Activated CD4-positive, alpha-beta T cell treated with anti-CD3 and anti-CD28 coated beads for 24 hours (primary cell): ENCODE data around the gene ARHGAP1.

Experiments
- DNase-seq, 2 donors: peaks; one replicate each; pipeline ENCODE4 v3.0.0-alpha.2; 2020; ENCODE audit warnings: low read depth in 2 of 2

The ARHGAP1 gene

DNA sequence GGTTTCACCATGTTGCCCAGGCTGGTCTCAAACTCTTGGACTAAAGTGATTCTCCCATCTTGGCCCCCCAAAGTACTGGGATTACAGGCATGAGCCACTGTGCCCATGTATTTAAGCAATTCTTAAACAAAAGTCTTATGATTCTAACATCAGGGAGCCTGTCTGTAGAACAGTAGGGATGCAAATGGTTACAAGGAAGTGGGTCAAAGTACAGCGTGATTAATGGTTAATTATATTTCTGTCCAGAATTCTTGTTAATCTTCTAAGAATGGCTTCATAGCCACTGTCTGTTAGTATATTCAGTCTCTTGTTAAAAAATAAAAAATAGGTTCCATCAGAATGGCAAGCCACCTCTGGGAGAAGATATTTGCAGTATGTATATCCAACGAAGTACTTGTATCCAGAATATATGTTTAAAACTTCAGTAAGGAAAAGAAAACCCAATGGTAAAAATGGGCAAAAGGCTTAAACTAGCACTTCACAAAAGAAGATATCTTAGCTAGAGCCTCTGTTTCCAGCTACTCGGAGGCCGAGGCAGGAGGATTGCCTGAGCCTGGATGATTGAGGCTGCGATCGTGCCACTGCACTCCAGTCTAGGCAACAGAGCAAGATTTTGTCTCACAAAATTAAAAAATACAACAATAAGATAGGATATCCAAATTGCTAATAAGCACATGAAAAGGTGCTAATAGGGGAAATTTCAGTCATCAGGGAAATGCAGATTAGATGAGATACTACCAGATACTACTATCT is 60.2 kb downstream of the ARHGAP1 start:
- DNase-seq = no peak

GRCh38 chr11:46639197-46639839 is 61.1 kb downstream of the ARHGAP1 start:
- no peak for DNase-seq

DNA sequence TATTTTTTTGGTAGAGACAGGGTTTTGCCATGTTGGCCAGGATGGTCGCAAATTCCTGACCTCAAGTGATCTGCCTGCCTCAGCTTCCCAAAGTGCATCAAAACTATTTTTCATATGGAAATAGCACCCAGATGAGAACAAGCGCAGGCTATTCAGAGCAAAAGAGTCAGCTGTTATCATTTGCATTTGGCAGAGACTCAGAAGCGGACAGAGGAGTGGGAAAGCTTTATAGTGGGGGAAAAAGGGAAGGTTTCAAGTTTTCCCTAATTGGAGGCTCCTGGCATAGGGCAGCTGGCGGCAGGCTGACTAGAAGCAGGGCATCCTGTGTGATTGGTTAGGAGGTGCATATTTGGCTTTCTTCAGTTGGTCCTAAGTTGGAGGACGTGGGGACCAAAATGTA is 62.9 kb downstream of the ARHGAP1 start:
- DNase-seq = no peak

DNA sequence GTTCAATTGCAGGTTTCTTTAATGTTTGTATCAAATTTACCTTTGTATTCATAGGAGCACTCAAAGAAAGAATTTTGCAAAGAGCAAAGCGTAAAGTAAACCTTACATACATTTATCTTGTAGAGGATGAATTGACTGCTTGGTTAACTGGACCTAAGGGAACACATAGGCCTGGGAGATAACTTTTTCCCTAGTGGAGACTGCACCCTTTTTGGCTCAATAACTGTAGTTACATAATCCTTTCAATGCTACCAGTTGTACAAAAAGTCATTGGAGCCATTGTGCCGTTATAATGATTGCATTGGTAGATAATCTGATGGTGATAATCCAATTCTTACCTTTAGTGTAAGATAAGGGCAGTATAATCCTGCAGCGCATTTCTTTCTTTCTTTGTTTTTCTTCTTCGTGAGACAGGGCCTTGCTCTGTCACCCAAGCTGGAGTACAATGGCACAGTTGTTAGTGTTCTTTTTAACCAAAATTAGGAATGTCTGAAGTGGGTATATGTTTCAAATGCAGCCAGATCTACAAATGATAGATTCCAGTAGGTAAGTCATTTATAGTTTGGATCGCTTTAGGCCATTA is 64.8 kb downstream of the ARHGAP1 start:
- no peak for DNase-seq

GRCh38 chr11:46633291-46634217 is 66.9 kb downstream of the ARHGAP1 start:
- DNase-seq = no peak

- no peak for DNase-seq
Observed at GRCh38 chr11:46632502-46632901, 67.9 kb downstream of the ARHGAP1 start.

- no peak for DNase-seq
Observed at GRCh38 chr11:46631676-46632075, 68.7 kb downstream of the ARHGAP1 start.

DNA sequence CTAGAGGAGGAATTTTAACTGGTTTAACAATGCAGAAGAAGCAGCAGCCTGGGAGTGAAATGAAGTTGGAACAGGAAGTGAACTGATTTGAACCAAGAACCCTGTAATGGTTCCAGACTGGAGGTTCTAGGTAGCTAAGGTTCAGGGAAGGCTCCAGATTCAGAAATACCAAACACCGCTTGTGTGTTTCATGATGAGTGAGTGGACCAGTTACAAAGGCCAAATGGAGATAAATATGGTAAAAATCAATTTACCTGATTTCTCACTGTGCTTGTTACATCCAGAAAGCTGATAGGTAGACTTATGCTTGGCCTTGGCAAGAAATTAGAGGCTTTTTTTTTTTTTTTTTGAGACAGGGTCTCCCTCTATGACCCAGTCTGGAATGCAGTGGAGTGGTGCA is 70.2 kb downstream of the ARHGAP1 start:
- DNase-seq = no peak

DNA sequence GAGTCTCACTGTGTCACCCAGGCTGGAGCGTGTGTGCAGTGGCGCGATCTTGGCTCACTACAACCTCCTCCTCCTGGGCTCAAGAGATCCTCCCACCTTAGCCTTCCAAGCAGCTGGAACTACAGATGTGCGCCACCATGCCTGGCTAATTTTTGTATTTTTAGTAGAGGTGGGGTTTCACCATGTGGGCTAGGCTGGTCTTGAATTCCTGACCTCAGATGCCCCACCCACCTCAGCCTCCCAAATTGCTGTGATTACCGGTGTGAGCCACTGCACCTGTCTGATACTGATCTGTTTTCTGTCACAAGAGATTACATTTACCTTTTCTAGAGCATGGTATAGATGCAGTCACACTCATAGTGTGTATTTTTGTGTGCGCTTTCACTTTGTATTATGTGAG is 71.5 kb downstream of the ARHGAP1 start:
- DNase-seq = no peak
